NCI-H82 treated with DMSO at 0.1 percent for 48 hours (cell line): ENCODE measurements around the gene PARP3.

Source experiments
- DNase-seq: peaks from one replicate; lab custom pipeline; 2025; ENCODE audit not compliant: unreplicated experiment; lab: John Stamatoyannopoulos, UW

PARP3 gene

GRCh38 chr3:51966016-51966415, 23.9 kb downstream of the PARP3 start:
- no peak for DNase-seq

DNA sequence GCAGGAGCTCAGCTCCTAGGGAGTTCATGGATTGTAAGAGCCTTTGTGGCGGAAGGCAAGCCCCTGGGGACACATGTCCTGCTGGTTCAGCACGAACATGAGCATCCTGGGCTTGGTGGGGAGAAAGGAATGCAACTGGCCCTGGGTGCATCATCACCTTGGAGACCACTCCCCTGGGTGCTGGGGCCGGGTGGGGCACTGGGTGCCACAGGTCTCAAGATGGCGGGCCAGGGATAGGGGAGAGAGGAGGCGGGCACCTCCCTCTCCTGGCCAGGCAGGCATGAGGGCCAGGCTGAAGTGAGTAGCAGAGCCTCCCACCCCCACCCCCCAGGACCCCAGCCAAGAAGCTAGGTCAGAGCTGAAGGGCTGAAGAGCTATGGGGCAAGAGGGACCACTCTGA, 24.3 kb downstream of the PARP3 start:
- DNase-seq: no peak

- no peak for DNase-seq
Measured at GRCh38 chr3:51966922-51967383, 24.8 kb downstream of the PARP3 start.

DNA sequence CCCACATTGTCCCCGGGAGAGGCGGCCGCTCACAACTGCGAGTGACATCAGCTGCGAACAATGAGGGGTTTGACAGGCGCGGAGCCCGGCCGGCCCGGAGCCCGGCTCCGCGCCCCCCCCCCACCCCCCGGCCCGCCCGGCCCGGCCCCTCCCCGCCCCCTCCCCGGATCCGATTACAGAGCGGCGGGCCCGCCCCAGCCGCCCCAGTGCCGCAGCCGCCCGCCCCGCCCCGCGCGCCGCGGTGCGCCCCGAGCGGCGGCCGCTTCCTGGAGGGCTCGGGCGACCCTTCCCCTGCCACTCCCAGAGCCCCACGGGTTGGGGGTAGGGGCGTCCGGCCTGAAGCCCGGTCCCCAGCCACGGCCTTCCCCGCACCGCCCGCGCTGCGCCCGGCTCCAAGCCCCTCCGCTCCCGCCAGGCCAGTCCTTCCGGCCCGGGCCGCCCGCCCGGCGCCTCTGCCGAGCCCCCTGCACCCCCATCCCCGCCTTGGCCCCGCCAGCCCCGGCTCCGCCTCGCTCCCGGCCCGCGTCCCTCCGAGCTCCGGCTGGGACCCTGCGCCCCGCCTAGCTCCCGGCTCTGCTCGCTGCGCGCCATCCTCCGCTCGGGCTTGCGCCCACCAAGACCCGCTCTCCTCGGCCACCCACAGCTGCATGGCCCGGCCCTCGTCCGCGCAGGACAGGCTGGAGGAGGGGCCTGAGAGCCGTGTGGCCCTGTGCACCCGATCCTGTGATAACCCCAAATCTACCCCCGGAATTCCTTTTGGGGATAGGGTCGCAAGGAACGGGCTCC, 25.4 kb downstream of the PARP3 start, which contains the start of gene PCBP4:
Gene PCBP4, minus strand, starts transcription at position 71 of the 786 bp plus-strand sequence. CDS start 6,214 bp downstream, outside the sequence.
- no peak for DNase-seq

DNA sequence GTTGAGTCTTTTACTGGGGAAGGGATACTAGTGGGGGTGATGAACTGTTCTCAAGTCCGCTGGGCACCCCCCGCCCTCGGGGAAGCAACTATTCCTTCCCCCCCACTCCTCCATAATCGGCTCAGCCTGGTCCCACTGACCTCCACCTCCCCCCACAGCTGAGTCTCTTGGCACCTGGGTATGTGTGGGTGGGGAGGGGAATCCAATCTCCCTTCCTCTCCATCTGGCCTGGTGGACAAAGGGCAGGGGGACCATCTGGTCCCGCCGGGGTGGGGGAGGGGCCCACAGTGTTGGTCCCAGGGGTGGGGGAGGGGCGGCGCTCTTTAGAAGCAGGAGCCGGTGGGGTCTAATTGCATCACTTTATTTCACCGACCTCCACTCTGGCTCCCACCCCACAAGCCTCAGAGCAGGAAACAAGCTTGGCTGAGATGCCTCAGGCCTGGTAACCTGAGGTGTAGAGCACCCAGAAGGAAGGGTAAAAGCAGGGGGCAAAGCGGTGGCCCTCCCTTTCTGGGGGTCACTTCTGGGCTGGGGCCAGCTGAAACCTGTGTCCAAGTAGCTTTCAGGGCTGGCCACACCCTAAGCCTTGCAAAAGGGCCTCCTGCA, 26.1 kb downstream of the PARP3 start:
- DNase-seq: peak; percentile 86

GRCh38 chr3:51968883-51969678, 26.9 kb downstream of the PARP3 start:
- DNase-seq: peak; percentile 38

DNA sequence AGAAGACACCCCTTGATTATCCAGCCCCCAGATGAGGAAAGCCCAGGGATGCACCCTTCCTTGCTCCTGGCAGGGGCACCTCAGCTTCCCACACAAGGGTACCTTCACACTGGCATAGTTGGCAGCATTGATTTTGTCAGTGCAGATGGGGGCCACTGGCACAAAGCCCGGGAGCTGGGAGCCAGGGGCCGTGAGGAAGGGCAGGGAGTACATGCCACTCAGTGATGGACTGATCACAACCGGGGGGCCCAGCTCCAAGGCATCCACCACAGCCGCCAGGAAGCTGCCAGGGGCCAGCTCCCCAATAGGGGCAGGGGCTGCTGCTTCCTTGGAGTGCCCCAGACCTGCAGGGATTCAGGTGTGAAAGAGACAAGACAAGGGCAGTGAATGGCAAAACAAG, 27.7 kb downstream of the PARP3 start:
- DNase-seq: no peak

DNA sequence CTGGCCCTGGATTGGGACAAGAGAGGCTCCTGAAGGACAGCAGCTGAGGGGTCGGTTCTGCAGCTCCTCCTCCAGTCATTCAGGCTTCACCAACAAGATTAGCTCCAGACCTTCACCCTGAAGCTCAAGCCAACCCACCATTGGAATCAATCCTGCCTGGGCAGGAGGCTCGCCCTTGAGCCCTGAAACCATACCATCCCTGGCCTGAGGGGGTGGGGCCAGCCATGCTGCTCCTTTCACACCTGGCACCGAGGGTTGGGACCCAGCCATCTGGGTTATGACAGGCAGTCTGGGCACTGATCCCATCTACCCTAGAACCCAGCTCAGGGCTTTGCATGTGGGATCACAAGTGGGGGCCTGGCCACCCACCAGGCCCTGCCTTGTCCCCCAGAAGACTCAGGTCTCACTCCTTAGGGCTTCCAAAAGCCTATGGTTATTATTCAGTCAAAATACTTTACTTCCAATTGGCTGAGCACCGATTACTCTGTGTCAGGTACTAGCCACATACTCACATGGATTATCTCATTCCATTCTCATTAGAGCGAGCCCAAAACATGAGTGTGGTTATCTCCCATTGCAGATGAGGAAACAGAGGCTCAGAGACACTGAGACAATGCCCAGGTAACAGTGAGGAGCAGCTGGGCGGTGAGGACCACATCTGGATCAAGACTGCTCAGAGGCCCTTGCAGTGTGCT, 28.6 kb downstream of the PARP3 start:
- no peak for DNase-seq

DNA sequence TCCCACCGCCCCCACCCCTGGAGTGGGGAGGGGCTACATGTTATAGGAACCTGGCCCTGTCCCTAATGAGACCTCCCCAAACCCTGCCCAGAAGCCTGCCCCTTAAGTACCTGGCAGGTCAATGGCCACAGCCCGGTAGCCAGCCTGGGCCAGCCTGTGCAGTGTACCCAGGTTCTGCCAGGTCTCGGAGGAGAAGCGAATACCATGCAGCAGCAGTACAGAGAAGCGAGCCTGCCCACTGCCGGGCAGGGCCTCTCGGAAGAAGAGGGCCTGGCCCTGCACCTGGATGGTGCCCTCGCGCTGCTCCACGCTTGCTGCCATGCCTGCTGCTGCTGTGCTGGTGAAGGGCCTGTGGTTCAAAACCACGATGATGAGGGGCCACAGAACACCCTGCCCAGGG, 29.2 kb downstream of the PARP3 start:
- DNase-seq: no peak

GRCh38 chr3:51974277-51974962, 32.3 kb downstream of the PARP3 start:
- no peak for DNase-seq

DNA sequence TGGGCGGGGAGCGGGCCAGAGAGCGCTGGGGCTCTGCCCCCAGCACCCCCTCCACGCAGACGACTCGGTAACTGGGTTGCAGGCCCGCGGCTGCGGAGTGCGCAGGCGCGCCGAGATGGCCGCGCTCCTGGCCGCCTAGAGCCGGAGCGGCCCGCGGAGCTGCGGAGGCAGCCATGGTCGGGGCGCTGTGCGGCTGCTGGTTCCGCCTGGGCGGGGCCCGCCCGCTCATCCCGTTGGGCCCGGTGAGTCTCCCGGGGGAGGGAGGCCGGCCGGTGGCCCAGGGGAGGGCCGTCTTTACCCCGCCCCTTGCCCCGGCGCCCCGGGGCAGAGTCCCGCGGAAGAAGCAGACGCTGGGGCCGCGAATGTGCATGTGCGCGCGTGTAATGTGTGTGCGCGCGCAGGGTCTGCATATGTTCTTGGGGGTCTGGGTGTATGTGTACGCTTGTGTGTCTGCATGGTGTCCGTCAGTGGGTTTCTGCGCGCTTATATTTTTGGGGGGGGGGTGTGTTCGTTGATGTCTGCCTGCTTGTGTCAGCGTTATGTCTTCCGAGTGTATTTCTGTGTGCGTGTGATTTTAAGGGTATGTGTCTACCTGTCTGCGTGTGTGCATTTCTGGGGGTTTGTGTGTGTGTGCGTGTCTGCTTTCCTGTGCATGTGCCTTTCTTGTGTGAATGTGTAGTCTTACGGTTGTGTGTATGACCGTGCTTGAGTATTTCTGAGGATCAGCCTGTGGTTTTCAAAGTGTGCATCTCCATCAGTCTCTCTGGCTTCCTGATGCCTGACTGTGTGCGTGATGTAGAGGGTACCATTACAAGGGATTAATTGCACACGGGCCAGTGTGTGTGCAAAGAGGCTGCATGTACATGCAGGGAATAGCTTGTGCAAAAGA, 33.0 kb downstream of the PARP3 start, which contains the start of gene ABHD14A:
Gene ABHD14A, plus strand, starts transcription at position 102 of the 889 bp plus-strand sequence. Its CDS starts 72 bp downstream, at position 174.
- no peak for DNase-seq

GRCh38 chr3:51975852-51976549, 33.8 kb downstream of the PARP3 start:
- DNase-seq: peak; percentile 15

DNA sequence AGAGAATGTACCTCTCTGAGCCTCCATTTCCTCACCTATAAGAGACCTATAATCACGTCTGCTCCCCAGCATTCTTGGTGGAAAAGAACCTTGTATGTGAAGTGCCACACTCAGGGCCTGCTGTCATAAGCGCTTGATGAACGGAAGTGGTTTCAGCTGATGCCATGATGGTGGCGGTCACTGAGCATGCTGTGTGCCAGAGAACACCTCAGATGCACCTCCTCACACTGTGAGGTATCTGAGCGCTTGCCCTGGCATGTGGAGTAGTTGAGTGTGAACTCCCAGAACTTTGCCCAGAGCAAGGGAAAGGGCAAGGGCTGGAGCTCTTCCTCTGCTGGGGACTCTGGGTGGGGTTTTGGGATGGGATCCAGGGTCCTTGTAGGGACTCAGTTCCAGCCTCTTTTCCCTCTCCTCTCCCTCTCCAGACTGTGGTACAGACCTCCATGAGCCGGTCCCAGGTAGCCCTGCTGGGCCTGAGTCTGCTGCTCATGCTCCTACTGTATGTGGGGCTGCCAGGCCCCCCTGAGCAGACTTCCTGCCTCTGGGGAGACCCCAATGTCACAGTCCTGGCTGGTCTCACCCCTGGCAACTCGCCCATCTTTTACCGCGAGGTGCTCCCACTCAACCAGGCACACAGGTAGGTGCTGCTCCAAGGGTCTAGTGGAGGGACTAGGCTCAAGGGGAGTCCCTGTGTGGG, 35.4 kb downstream of the PARP3 start:
- no peak for DNase-seq

- no peak for DNase-seq
Measured at GRCh38 chr3:51978143-51978502, 36.0 kb downstream of the PARP3 start.

- no peak for DNase-seq
Measured at GRCh38 chr3:51980253-51980652, 38.1 kb downstream of the PARP3 start.

DNA sequence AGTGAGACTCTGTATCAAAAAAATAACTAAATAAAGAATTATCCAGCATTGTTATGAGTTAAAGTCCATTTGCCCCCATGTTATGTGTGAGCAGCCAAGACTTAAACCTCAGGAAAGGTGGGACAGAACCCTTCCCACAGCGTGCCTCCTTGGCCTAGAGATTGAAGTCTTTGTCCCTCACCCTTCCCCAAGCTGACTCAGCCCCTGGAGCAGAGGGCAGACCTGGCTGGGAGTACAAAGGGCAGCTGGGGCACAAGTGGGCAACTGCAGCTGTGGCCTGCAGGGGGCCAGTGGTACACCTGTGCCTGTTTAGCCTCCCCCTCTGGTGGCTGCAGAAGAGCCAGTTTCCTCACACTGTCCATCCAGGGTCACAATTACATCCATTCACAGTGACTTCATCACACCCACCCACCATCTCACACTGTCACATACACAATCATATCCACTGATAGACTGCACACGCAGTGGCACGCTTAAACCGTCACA, 40.2 kb downstream of the PARP3 start:
- DNase-seq: no peak

GRCh38 chr3:51982838-51983577, 40.8 kb downstream of the PARP3 start, which contains the start of gene ACY1:
Gene ACY1 (plus strand): TSS chr3:51983535. CDS start chr3:51984065, 530 bp downstream.
- DNase-seq: peak; percentile 42
